HL-60 (cell line): ENCODE measurements around the gene TMEFF2.

ENCODE experiments used
- DNase-seq, 2 experiments: peaks; one replicate each; pipeline ENCODE4 v3.0.0-alpha.2; 2010 to 2020; ENCODE audit warnings: low read depth in 1 of 2, low spot score in 1 of 2
- H3K27ac ChIP-seq: fragments of 250-450 bp; sonication (Bioruptor Pico); replicated peaks from 2 replicates; pipeline ENCODE4 v1.5.1; 2020; ENCODE audit warnings: mild to moderate bottlenecking, moderate library complexity
- H3K27me3 ChIP-seq: fragments of 250-450 bp; sonication (Bioruptor Pico); 2 replicates; pipeline ENCODE4 v1.5.1; 2021; ENCODE audit warnings: mild to moderate bottlenecking, moderate library complexity; ENCODE audit not compliant: insufficient read depth, poor library complexity, severe bottlenecking
- H3K4me3 ChIP-seq: replicated peaks from 2 replicates; pipeline ENCODE4 v1.5.1; 2011; ENCODE audit warnings: mild to moderate bottlenecking, control low read depth, low read length; ENCODE audit not compliant: insufficient read depth
- CTCF ChIP-seq: IDR thresholded peaks from one replicate; pipeline ENCODE4 v1.5.1; 2011; ENCODE audit warnings: low read length, control low read depth, inconsistent platforms; ENCODE audit not compliant: insufficient read depth
- GABPA ChIP-seq: IDR thresholded peaks from 2 replicates; pipeline ENCODE4 v1.6.1; 2012; ENCODE audit warnings: low read depth
- POLR2AphosphoS5 ChIP-seq: IDR thresholded peaks from 2 replicates; pipeline ENCODE4 v1.6.1; 2012; ENCODE audit warnings: low read depth
- REST ChIP-seq: IDR thresholded peaks from 2 replicates; pipeline ENCODE4 v1.6.1; 2012; ENCODE audit warnings: low read depth; ENCODE audit not compliant: insufficient replicate concordance
- SPI1 ChIP-seq: IDR thresholded peaks from 2 replicates; pipeline ENCODE4 v1.6.1; 2012; ENCODE audit warnings: low read depth, mild to moderate bottlenecking, borderline replicate concordance

The TMEFF2 gene

DNA sequence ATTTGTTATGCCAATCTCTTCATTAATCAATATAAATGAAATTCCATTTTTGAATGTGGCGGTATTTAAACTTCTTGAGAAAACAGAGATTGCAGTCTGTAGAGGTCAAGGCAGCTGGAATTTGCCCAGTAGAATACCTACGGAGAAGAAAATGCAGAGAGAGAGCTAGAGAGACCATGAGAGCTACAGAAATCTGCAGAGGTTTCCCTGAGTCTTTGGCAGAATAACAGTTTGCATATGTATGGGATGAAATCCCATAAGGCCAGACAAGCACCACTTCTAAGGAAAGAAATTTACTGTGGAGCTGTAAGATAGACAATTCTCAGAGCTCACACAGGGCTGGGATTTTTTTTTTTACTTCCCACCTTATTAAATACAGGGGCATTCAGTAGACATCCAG, 23.6 kb upstream of the TMEFF2 start:
- no peaks in the 10 kb centered on the region for H3K27me3 ChIP-seq
- H3K4me3 ChIP-seq, result no peak overlapping the region
- TF ChIP-seq REST (no peak), GABPA (no peak), POLR2AphosphoS5 (no peak), SPI1 (no peak), CTCF (no peak)
- H3K27ac ChIP-seq, result no peak overlapping the region
- DNase-seq, result no peak

DNA sequence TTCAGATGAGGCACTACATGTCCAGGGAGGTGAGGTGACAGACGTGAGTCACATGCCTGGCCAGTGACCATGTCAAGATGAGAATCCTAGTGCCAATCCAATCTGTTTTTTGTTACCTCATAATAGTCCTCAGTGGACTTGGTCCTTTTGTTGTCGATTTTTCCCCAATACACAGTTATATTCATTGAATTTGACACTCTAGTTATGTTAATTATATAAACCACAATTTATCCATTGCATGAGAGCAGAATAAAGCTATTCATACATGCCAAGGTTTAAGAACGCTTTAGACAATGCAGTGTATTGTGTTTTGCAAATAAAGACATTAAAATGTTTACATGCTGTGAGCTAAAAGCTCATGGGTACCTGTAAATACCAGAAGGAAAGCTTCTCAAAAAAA, 21.6 kb upstream of the TMEFF2 start:
- H3K27ac ChIP-seq, result no peak overlapping the region
- DNase-seq, result no peak
- TF ChIP-seq GABPA (no peak), REST (no peak), SPI1 (no peak), POLR2AphosphoS5 (no peak), CTCF (no peak)

GRCh38 chr2:192215096-192215877, 20.6 kb upstream of the TMEFF2 start:
- TF ChIP-seq SPI1 (no peak), GABPA (no peak), POLR2AphosphoS5 (no peak), REST (no peak), CTCF (no peak)
- H3K4me3 ChIP-seq, result no peak overlapping the region
- DNase-seq, result no peak
- H3K27ac ChIP-seq, result no peak overlapping the region
- H3K27me3 ChIP-seq, result no peaks in the 10 kb centered on the region

More for the DNA sequence above, 21.6 kb upstream of the TMEFF2 start:
- Histone ChIP-seq H3K27me3 (no peaks in the 10 kb centered on the region), H3K4me3 (no peak overlapping the region)
